ENCODE data around the gene C1orf167. TPM values are rescaled to one million over a fixed set of nuclear protein-coding genes. Genes with fewer than 3 reads are reported as not detected.

The C1orf167 gene
- total and polyA plus RNA-seq, 2 of the 13 experiments (the other 11 are each of a cell fraction or from before 2014, with no cell fraction given), result not detected

DNA sequence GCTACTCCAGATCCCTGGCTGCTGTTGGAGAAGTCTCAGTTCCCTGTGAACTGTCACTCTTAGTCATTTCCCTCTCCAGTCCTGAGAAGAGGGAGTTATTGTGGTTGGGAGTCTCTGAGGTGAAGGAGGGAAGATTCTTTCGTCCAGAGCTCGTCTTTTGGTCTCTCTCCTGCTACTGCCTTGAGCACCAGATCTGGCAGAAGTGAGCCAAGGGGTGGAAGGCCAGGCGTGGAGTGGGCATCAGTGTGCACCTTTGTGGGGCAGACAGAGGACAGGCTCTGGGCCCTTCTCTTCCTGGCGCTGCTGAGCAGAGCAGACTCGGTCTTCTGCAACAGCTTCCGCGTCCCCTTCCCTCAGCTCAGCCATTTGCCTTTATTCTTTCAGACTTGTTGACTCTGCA lies 63.1 kb downstream of the C1orf167 start:
- no TSS peak for BruUV-seq (replicated peaks)
- ATAC-seq (no peak), DNase-seq (ENCODE audit: low spot score) (no peak), FAIRE-seq (no peak)
- Histone ChIP-seq H3K4me1 (ENCODE audit: insufficient read depth, low read length) (no peaks in the 10 kb centered on the region), H3K9me3 (ENCODE audit: low read length) (no peaks in the 10 kb centered on the region), H3K4me2 (ENCODE audit: low read depth, low read length) (no peak overlapping the region), H2AFZ (ENCODE audit: low read length) (no peak overlapping the region), H4K20me1 (ENCODE audit: insufficient read depth, low read length) (no peaks in the 10 kb centered on the region), H3K36me3 (replicated peaks in 1 of 2; ENCODE audit: control insufficient read depth in 1 of 2, insufficient read depth in 2 of 2, low read length in 2 of 2) (peaks cover 41 to 87% of the 10 kb centered on the region in 2 experiments), H3K27me3 (ENCODE audit: control insufficient read depth in 1 of 2, insufficient read depth in 2 of 2, low read length in 2 of 2) (no peaks in the 10 kb centered on the region), H3K79me2 (ENCODE audit: insufficient read depth, low read length) (no peaks in the 10 kb centered on the region), H3K27ac (ENCODE audit: extremely low read length, insufficient read depth, low read length) (no peak overlapping the region), H3K9ac (ENCODE audit: insufficient read depth, low read depth, low read length) (no peak overlapping the region), H3K4me3 (replicated peaks in 1 of 3; ENCODE audit: insufficient read depth in 1 of 3, low read depth in 2 of 3, low read length in 3 of 3) (no peak overlapping the region)
- ChIA-PET CTCF (ENCODE audit: low intra/inter-chr PET ratio, low total read pairs) (no interaction called here), POLR2A (interaction anchor here (1.0 kb wide), 1 partner anchor 83 kb away, joined by 3 read pairs; no protein-coding TSS in a partner anchor)
- in situ Hi-C loops (cut with HindIII; ENCODE audit: extremely low pct_ligation_motif_present, low pct_unique_long_range_greater_than_20kb) (no loop called here), intact Hi-C loops (cut with micrococcal nuclease; ENCODE audit: unreplicated experiment) (no loop called here)
- WGBS (ENCODE audit: low lambda C conversion rate), result 96% methylated on average over 7 of the region's 7 CpGs
- TF ChIP-seq PAX8 (CRISPR knock-in tag; IDR thresholded peaks at IDR 0.05; ENCODE audit: borderline replicate concordance) (no peak), ZNF549 (CRISPR knock-in tag; IDR thresholded peaks at IDR 0.05) (no peak), ATF7 (IDR thresholded peaks at IDR 0.05) (no peak), ATF7 (CRISPR knock-in tag; IDR thresholded peaks at IDR 0.05) (no peak), ZXDC (CRISPR knock-in tag; IDR thresholded peaks at IDR 0.05) (no peak), HNRNPLL (IDR thresholded peaks at IDR 0.05; ENCODE audit: low read depth, low read length, poor library complexity, severe bottlenecking) (no peak)

GRCh38 chr1:11826946-11827345 lies 65.0 kb downstream of the C1orf167 start:
- no TSS peak for BruUV-seq (replicated peaks)
- whole genome bisulfite sequencing (ENCODE audit: low lambda C conversion rate), result 96% methylated on average over 8 of the region's 9 CpGs
- TF ChIP-seq ZNF30 (CRISPR knock-in tag; IDR thresholded peaks at IDR 0.05) (no peak), NBN (conservative IDR thresholded peaks at IDR 0.05) (no peak), ZNF672 (CRISPR knock-in tag; IDR thresholded peaks at IDR 0.05) (no peak), CHD4 (IDR thresholded peaks at IDR 0.05; ENCODE audit: borderline replicate concordance, low read length) (no peak), THYN1 (CRISPR knock-in tag; IDR thresholded peaks at IDR 0.05; ENCODE audit: borderline replicate concordance, low read depth) (no peak)
- CTCF ChIA-PET (ENCODE audit: low intra/inter-chr PET ratio, low total read pairs), result no interaction called here
- Histone ChIP-seq H3K27ac (ENCODE audit: extremely low read length, insufficient read depth, low read length) (no peak overlapping the region), H3K27me3 (ENCODE audit: control insufficient read depth in 1 of 2, insufficient read depth in 2 of 2, low read length in 2 of 2) (no peaks in the 10 kb centered on the region), H3K4me2 (ENCODE audit: low read depth, low read length) (no peak overlapping the region), H3K79me2 (ENCODE audit: insufficient read depth, low read length) (no peaks in the 10 kb centered on the region), H3K4me3 (replicated peaks in 1 of 3; ENCODE audit: insufficient read depth in 1 of 3, low read depth in 2 of 3, low read length in 3 of 3) (no peak overlapping the region), H3K36me3 (replicated peaks in 1 of 2; ENCODE audit: control insufficient read depth in 1 of 2, insufficient read depth in 2 of 2, low read length in 2 of 2) (peaks cover 41 to 89% of the 10 kb centered on the region in 2 experiments), H3K4me1 (ENCODE audit: insufficient read depth, low read length) (no peaks in the 10 kb centered on the region), H3K9me3 (ENCODE audit: low read length) (no peaks in the 10 kb centered on the region), H2AFZ (ENCODE audit: low read length) (no peak overlapping the region), H3K9ac (ENCODE audit: insufficient read depth, low read depth, low read length) (no peak overlapping the region), H4K20me1 (ENCODE audit: insufficient read depth, low read length) (no peaks in the 10 kb centered on the region)
- intact Hi-C loops (cut with micrococcal nuclease; ENCODE audit: unreplicated experiment) (no loop called here), in situ Hi-C loops (cut with HindIII; ENCODE audit: extremely low pct_ligation_motif_present, low pct_unique_long_range_greater_than_20kb) (no loop called here)
- FAIRE-seq, result no peak
- POLR2A ChIA-PET, result no interaction called here
- ATAC-seq, result no peak
- DNase-seq (ENCODE audit: low spot score), result no peak

Data from HepG2 (cell line).